IMR-90 (cell line): ENCODE results near the gene POLRMT. TPM values are rescaled to one million over a fixed set of nuclear protein-coding genes. Genes with fewer than 3 reads are reported as not detected.

Experiments
- ATAC-seq: fragments of 200-7000 bp; cut with Tn5 transposase; 2 replicates; pipeline ENCODE4 v1.9.1; 2020; ENCODE audit warnings: low read depth, mild to moderate bottlenecking, moderate library complexity
- BruUV-seq: library from RNA; stranded (reverse); fragments of 400-500 nt; replicated peaks from 2 replicates; lab custom pipeline; 2021; lab: Mats Ljungman, UMichigan
- CTCF ChIA-PET: fragments of 300-600 bp; formaldehyde crosslinking; extraction: SDS; loops from one replicate; lab custom pipeline; 2021; ENCODE audit warnings: antibody characterized with exemption; lab: Yijun Ruan, JAX
- POLR2A ChIA-PET: fragments of 300-600 bp; sonication (Branson Sonifier 250); formaldehyde crosslinking; loops from one replicate; lab custom pipeline; 2022; ENCODE audit warnings: antibody characterized with exemption; ENCODE audit not compliant: unreplicated experiment; lab: Charles Lee
- DNase-seq: peaks from one replicate; pipeline ENCODE4 v3.0.0; 2013
- H2AFZ ChIP-seq: replicated peaks from 2 replicates; pipeline ENCODE3; 2013; ENCODE audit warnings: low read length, mild to moderate bottlenecking; ENCODE audit not compliant: poor library complexity
- H2AK5ac ChIP-seq: 2 replicates; pipeline ENCODE4 v1.6.1; 2013; ENCODE audit warnings: low read depth, low read length, inconsistent platforms
- H2AK9ac ChIP-seq: replicated peaks from 2 replicates; pipeline ENCODE3; 2013; ENCODE audit warnings: mild to moderate bottlenecking, low read depth, low read length, moderate library complexity; ENCODE audit not compliant: poor library complexity
- H2BK120ac ChIP-seq: 2 replicates; pipeline ENCODE4 v1.6.1; 2013; ENCODE audit warnings: low read depth, low read length, inconsistent platforms
- H2BK15ac ChIP-seq: 3 replicates; pipeline ENCODE4 v1.6.1; 2013; ENCODE audit warnings: low read depth, low read length, inconsistent platforms
- H2BK20ac ChIP-seq: 2 replicates; pipeline ENCODE4 v1.6.1; 2013; ENCODE audit warnings: low read depth, mild to moderate bottlenecking, inconsistent platforms, low read length, moderate library complexity
- H2BK5ac ChIP-seq: 2 replicates; pipeline ENCODE4 v1.6.1; 2013; ENCODE audit warnings: mild to moderate bottlenecking, low read depth, low read length, inconsistent platforms; ENCODE audit not compliant: poor library complexity, severe bottlenecking
- H3K14ac ChIP-seq: replicated peaks from 2 replicates; pipeline ENCODE4 v1.6.1; 2013; ENCODE audit warnings: low read depth, low read length, inconsistent platforms
- H3K18ac ChIP-seq: 2 replicates; pipeline ENCODE4 v1.6.1; 2013; ENCODE audit warnings: low read depth, low read length, control low read depth
- H3K23ac ChIP-seq: 2 replicates; pipeline ENCODE4 v1.6.1; 2013; ENCODE audit warnings: low read depth, low read length, inconsistent platforms
- H3K27ac ChIP-seq: 2 replicates; pipeline ENCODE4 v1.5.1; 2013; ENCODE audit warnings: mild to moderate bottlenecking, control low read depth, low read length; ENCODE audit not compliant: insufficient read depth
- H3K27me3 ChIP-seq: 2 replicates; pipeline ENCODE4 v1.6.1; 2013; ENCODE audit warnings: low read length; ENCODE audit not compliant: control insufficient read depth, insufficient read depth
- H3K36me3 ChIP-seq: 2 replicates; pipeline ENCODE4 v1.6.1; 2013; ENCODE audit warnings: low read length, mixed read lengths; ENCODE audit not compliant: control insufficient read depth, insufficient read depth
- H3K4ac ChIP-seq: 2 replicates; pipeline ENCODE4 v1.6.1; 2013; ENCODE audit warnings: low read depth, low read length, inconsistent platforms
- H3K4me1 ChIP-seq: 2 replicates; pipeline ENCODE4 v1.6.1; 2013; ENCODE audit warnings: low read length, mixed read lengths; ENCODE audit not compliant: control insufficient read depth, insufficient read depth
- H3K4me2 ChIP-seq: 2 replicates; pipeline ENCODE4 v1.6.1; 2013; ENCODE audit warnings: low read depth, mild to moderate bottlenecking, control low read depth, low read length, moderate library complexity
- H3K4me3 ChIP-seq: 2 replicates; pipeline ENCODE4 v1.5.1; 2013; ENCODE audit warnings: low read depth, mild to moderate bottlenecking, control low read depth, low read length, moderate library complexity; ENCODE audit not compliant: insufficient read depth
- H3K56ac ChIP-seq: 2 replicates; pipeline ENCODE4 v1.6.1; 2013; ENCODE audit warnings: low read length, inconsistent platforms; ENCODE audit not compliant: insufficient read depth; ENCODE audit errors: extremely low read depth
- H3K79me1 ChIP-seq, 2 experiments: 2 replicates each; pipeline ENCODE4 v1.6.1; 2013; ENCODE audit warnings: low read length in 2 of 2, inconsistent platforms in 1 of 2, low read depth in 1 of 2
- H3K9ac ChIP-seq: 2 replicates; pipeline ENCODE4 v1.6.1; 2013; ENCODE audit warnings: low read depth, low read length, control low read depth
- H3K9me1 ChIP-seq: 2 replicates; pipeline ENCODE4 v1.6.1; 2013; ENCODE audit warnings: low read length, inconsistent platforms; ENCODE audit not compliant: insufficient read depth
- H3K9me3 ChIP-seq: 2 replicates; pipeline ENCODE4 v1.6.1; 2013; ENCODE audit warnings: low read length; ENCODE audit not compliant: control insufficient read depth, insufficient read depth
- H4K20me1 ChIP-seq: 2 replicates; pipeline ENCODE4 v1.6.1; 2013; ENCODE audit warnings: low read length, inconsistent platforms; ENCODE audit not compliant: insufficient read depth
- H4K5ac ChIP-seq: 2 replicates; pipeline ENCODE4 v1.6.1; 2013; ENCODE audit warnings: mild to moderate bottlenecking, low read depth, low read length, control low read depth
- H4K8ac ChIP-seq, 2 experiments: 2 replicates each; pipeline ENCODE4 v1.6.1; 2013; ENCODE audit warnings: low read depth in 2 of 2, low read length in 2 of 2, control low read depth in 1 of 2, inconsistent platforms in 1 of 2
- H4K91ac ChIP-seq: 2 replicates; pipeline ENCODE4 v1.6.1; 2013; ENCODE audit warnings: low read depth, low read length, inconsistent platforms; ENCODE audit not compliant: insufficient read depth
- BHLHE40 ChIP-seq: fragments of 150-350 bp; IDR thresholded peaks from 2 replicates; pipeline ENCODE4 v1.6.1; 2016; ENCODE audit warnings: mild to moderate bottlenecking, low read depth, low read length
- NFE2L2 ChIP-seq: fragments of 150-350 bp; IDR thresholded peaks from 2 replicates; pipeline ENCODE4 v1.6.1; 2016; ENCODE audit warnings: low read depth, mild to moderate bottlenecking, low read length
- RFX5 ChIP-seq: IDR thresholded peaks from 2 replicates; pipeline ENCODE4 v1.8.0; 2012; ENCODE audit warnings: low read depth, mild to moderate bottlenecking, low read length, moderate library complexity
- SMC3 ChIP-seq: fragments of 150-350 bp; IDR thresholded peaks from 2 replicates; pipeline ENCODE4 v1.6.1; 2016; ENCODE audit warnings: low read depth, mild to moderate bottlenecking, antibody characterized with exemption, low read length, moderate library complexity
- USF2 ChIP-seq: fragments of 150-350 bp; IDR thresholded peaks from 2 replicates; pipeline ENCODE4 v1.6.1; 2017; ENCODE audit warnings: mild to moderate bottlenecking, antibody characterized with exemption, low read length, low read depth
- WGBS, 2 experiments: methylation state at CpG; one replicate each; pipeline versions ENCODE4 v1.1.5 to v1.1.7; 2013; ENCODE audit warnings: missing lambda C conversion rate in 2 of 2; ENCODE audit not compliant: insufficient read length in 1 of 2; ENCODE audit errors: extremely low coverage in 2 of 2; 5-methylcytosine and 5-hydroxymethylcytosine counted together
- dilution Hi-C: fragments of 300-500 bp; cut with HindIII; formaldehyde crosslinking; loops from one replicate; pipeline ENCODE4 v1.14.3; 2018; ENCODE audit warnings: low sequenced_read_pairs; ENCODE audit not compliant: unreplicated experiment
- in situ Hi-C: fragments of 300-500 bp; cut with MboI; formaldehyde crosslinking; loops from 3 replicates; pipeline ENCODE4 v1.14.3; 2019; ENCODE audit warnings: low sequenced_read_pairs, inconsistent platforms, mixed read lengths
- intact Hi-C: fragments of 100-400 bp; cut with micrococcal nuclease; formaldehyde crosslinking; loops from 2 replicates; pipeline ENCODE4 v1.10.0; 2022
- polyA plus RNA-seq, 3 experiments: library from polyadenylated mRNA; depleted of rRNA; stranded (reverse); fragments of >200 nt; gene quantifications; 2 replicates each; pipeline ENCODE4 v1.2.3, GENCODE V29; 2012; ENCODE audit warnings: low replicate concordance in 1 of 3
- total RNA-seq: library from RNA; depleted of rRNA; stranded (reverse); fragments of >200 nt; gene quantifications from 2 replicates; pipeline ENCODE4 v1.2.3, GENCODE V29; 2012

Gene POLRMT
- total and polyA plus RNA-seq, 2 of the 4 experiments (the other 2 are of a cell fraction), result 9.9 to 29.6 TPM

GRCh38 chr19:640606-641189, 7.4 kb upstream of the POLRMT start:
- 98% methylated on average over 9 of the region's 31 CpGs; no CpG with 5 or more reads in 1 of the 2 experiments for WGBS, 2 experiments
- BruUV-seq, result no TSS peak
- intact Hi-C loops, result no loop called here

More at GRCh38 chr19:640606-641189, 7.4 kb upstream of the POLRMT start:
- no peak overlapping the region for H3K4ac ChIP-seq
- ATAC-seq (no peak), DNase-seq (no peak)
- H3K4me1 ChIP-seq, result peaks cover 3% of the 10 kb centered on the region
- no peak overlapping the region for H2AK9ac ChIP-seq
- H2AK5ac ChIP-seq, result no peak overlapping the region
- no peak overlapping the region for H2AFZ ChIP-seq
- no peak overlapping the region for H3K23ac ChIP-seq
- H3K18ac ChIP-seq, result no peak overlapping the region
- no peak overlapping the region for H3K56ac ChIP-seq
- H3K14ac ChIP-seq, result no peak overlapping the region
- H2BK5ac ChIP-seq, result no peak overlapping the region
- H4K20me1 ChIP-seq, result no peaks in the 10 kb centered on the region; the same call in 1 of the 2 replicates
- no peak overlapping the region for H2BK15ac ChIP-seq
- no peak overlapping the region for H2BK120ac ChIP-seq
- H3K9me3 ChIP-seq, result no peaks in the 10 kb centered on the region
- in situ Hi-C loops (no loop called here), dilution Hi-C loops (no loop called here)
- POLR2A ChIA-PET, result no interaction called here
- H4K8ac ChIP-seq, result no peak overlapping the region
- peaks cover 8% of the 10 kb centered on the region for H3K36me3 ChIP-seq
- no peak overlapping the region for H4K5ac ChIP-seq
- H2BK20ac ChIP-seq, result no peak overlapping the region
- no peak overlapping the region for H4K91ac ChIP-seq
- H3K27ac ChIP-seq, result no peak overlapping the region
- CTCF ChIA-PET, result no interaction called here
- H3K4me2 ChIP-seq, result no peak overlapping the region
- no peak overlapping the region for H3K9ac ChIP-seq
- H3K79me1 ChIP-seq, result no peaks in the 10 kb centered on the region; a peak in 1 of 4 replicates
- no peak overlapping the region for H3K4me3 ChIP-seq
- H3K9me1 ChIP-seq, result no peaks in the 10 kb centered on the region
- TF ChIP-seq BHLHE40, result no peak
- no peak for TF ChIP-seq NFE2L2
- no peak for TF ChIP-seq RFX5
- no peak for TF ChIP-seq SMC3
- TF ChIP-seq USF2, result no peak
- no peaks in the 10 kb centered on the region for H3K27me3 ChIP-seq
